ENCODE results near the gene GDI2. TPM values are rescaled to one million over a fixed set of nuclear protein-coding genes. Genes with fewer than 3 reads are reported as not detected.
"Not testable (repeated sequence)": the region's sequence is repeated elsewhere in the genome, so short reads cannot be mapped to it uniquely, and the experiment has no call there.

Gene GDI2
- total RNA-seq, 1 experiment from 2014 or later, result 325 TPM

DNA sequence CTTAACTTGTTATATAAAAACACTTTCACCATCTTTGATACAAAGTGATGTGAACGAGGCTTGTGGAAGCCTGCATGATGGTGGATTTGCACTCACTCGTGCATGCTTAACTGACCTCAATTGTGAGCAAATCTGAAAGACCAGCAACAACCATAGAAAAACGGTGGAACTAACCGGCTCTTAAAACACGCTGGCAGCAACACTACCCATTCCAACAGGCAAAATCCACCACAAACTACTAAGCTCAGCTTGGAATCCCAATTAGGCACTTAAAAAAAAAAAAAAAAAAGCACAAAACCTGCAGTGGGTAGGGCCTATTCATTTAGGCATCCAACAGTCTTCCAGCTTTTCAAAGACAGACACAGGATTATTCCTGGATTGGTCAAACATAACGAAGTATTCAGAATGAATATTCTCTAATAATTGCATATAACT, 1.8 kb downstream of the GDI2 start:
- no peak for TF ChIP-seq EZH2 (IDR thresholded peaks at IDR 0.05; ENCODE audit: borderline replicate concordance, low read depth, low read length, poor library complexity, severe bottlenecking)
- TF ChIP-seq, protein P1, sequence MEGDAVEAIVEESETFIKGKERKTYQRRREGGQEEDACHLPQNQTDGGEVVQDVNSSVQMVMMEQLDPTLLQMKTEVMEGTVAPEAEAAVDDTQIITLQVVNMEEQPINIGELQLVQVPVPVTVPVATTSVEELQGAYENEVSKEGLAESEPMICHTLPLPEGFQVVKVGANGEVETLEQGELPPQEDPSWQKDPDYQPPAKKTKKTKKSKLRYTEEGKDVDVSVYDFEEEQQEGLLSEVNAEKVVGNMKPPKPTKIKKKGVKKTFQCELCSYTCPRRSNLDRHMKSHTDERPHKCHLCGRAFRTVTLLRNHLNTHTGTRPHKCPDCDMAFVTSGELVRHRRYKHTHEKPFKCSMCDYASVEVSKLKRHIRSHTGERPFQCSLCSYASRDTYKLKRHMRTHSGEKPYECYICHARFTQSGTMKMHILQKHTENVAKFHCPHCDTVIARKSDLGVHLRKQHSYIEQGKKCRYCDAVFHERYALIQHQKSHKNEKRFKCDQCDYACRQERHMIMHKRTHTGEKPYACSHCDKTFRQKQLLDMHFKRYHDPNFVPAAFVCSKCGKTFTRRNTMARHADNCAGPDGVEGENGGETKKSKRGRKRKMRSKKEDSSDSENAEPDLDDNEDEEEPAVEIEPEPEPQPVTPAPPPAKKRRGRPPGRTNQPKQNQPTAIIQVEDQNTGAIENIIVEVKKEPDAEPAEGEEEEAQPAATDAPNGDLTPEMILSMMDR (conservative IDR thresholded peaks at IDR 0.05; ENCODE audit: low read depth, low read length), result no peak
- DNase-seq (ENCODE audit: low spot score), result peak; percentile 60
- intact Hi-C loops (cut with micrococcal nuclease; ENCODE audit: unreplicated experiment), result no loop called here
- CTCF ChIA-PET, result no interaction called here
- peaks cover 8% of the 10 kb centered on the region for H3K36me3 ChIP-seq (ENCODE audit: insufficient read depth, low read length, poor library complexity, severe bottlenecking)
- POLR2A ChIA-PET (ENCODE audit: low non-redundant PET), result interaction anchor here (0.6 kb wide), 1 partner anchor 12 kb away, joined by 9 read pairs; no protein-coding TSS in a partner anchor
- BruUV-seq (replicated peaks), result no TSS peak
- H3K4me1 ChIP-seq (ENCODE audit: insufficient read depth, low read length, poor library complexity, severe bottlenecking), result peaks cover 27% of the 10 kb centered on the region
- H3K9me3 ChIP-seq (ENCODE audit: low read depth, low read length, poor library complexity, severe bottlenecking), result no peaks in the 10 kb centered on the region
- no peaks in the 10 kb centered on the region for H3K27me3 ChIP-seq (replicated peaks; ENCODE audit: insufficient read depth, low read depth, low read length, poor library complexity)
- peak overlapping the region; percentile 97 for H3K4me3 ChIP-seq (ENCODE audit: low read depth, low read length, poor library complexity, severe bottlenecking)
- H3K27ac ChIP-seq (ENCODE audit: low read depth, low read length, poor library complexity, severe bottlenecking), result no peak overlapping the region

- peaks cover 17% of the 10 kb centered on the region for H3K36me3 ChIP-seq (ENCODE audit: insufficient read depth, low read length, poor library complexity, severe bottlenecking)
- no peaks in the 10 kb centered on the region for H3K9me3 ChIP-seq (ENCODE audit: low read depth, low read length, poor library complexity, severe bottlenecking)
- peak overlapping the region; percentile 97 for H3K4me3 ChIP-seq (ENCODE audit: low read depth, low read length, poor library complexity, severe bottlenecking)
- ChIA-PET POLR2A (ENCODE audit: low non-redundant PET) (interaction anchor here (0.5 to 0.6 kb wide), 2 partner anchors 354 to 418 kb away, joined by 3 read pairs; no protein-coding TSS in a partner anchor), CTCF (no interaction called here)
- TF ChIP-seq, protein P1 (conservative IDR thresholded peaks at IDR 0.05; ENCODE audit: low read depth, low read length), result no peak
- no peak for TF ChIP-seq EZH2 (IDR thresholded peaks at IDR 0.05; ENCODE audit: borderline replicate concordance, low read depth, low read length, poor library complexity, severe bottlenecking)
- H3K27ac ChIP-seq (ENCODE audit: low read depth, low read length, poor library complexity, severe bottlenecking), result peak overlapping the region; percentile 13
- H3K4me1 ChIP-seq (ENCODE audit: insufficient read depth, low read length, poor library complexity, severe bottlenecking), result peaks cover 27% of the 10 kb centered on the region
- BruUV-seq (replicated peaks), result no TSS peak
- H3K27me3 ChIP-seq (replicated peaks; ENCODE audit: insufficient read depth, low read depth, low read length, poor library complexity), result no peaks in the 10 kb centered on the region
- no peak for DNase-seq (ENCODE audit: low spot score)
- intact Hi-C loops (cut with micrococcal nuclease; ENCODE audit: unreplicated experiment), result no loop called here
Observed at GRCh38 chr10:5810225-5810624, 3.0 kb downstream of the GDI2 start.

- POLR2A ChIA-PET (ENCODE audit: low non-redundant PET), result no interaction called here
- TF ChIP-seq, protein P1 (conservative IDR thresholded peaks at IDR 0.05; ENCODE audit: low read depth, low read length), result no peak
- no peak for TF ChIP-seq EZH2 (IDR thresholded peaks at IDR 0.05; ENCODE audit: borderline replicate concordance, low read depth, low read length, poor library complexity, severe bottlenecking)
- Histone ChIP-seq H3K36me3 (ENCODE audit: insufficient read depth, low read length, poor library complexity, severe bottlenecking) (peaks cover 20% of the 10 kb centered on the region), H3K4me3 (ENCODE audit: low read depth, low read length, poor library complexity, severe bottlenecking) (no peak overlapping the region), H3K27me3 (replicated peaks; ENCODE audit: insufficient read depth, low read depth, low read length, poor library complexity) (no peaks in the 10 kb centered on the region), H3K4me1 (ENCODE audit: insufficient read depth, low read length, poor library complexity, severe bottlenecking) (peaks cover 25% of the 10 kb centered on the region), H3K27ac (ENCODE audit: low read depth, low read length, poor library complexity, severe bottlenecking) (peak overlapping the region; percentile 13), H3K9me3 (ENCODE audit: low read depth, low read length, poor library complexity, severe bottlenecking) (no peaks in the 10 kb centered on the region)
- intact Hi-C loops (cut with micrococcal nuclease; ENCODE audit: unreplicated experiment), result no loop called here
- no TSS peak for BruUV-seq (replicated peaks)
- no peak for DNase-seq (ENCODE audit: low spot score)
- CTCF ChIA-PET, result no interaction called here
Observed at GRCh38 chr10:5809527-5810154, 3.6 kb downstream of the GDI2 start.

GRCh38 chr10:5808783-5809392, 4.3 kb downstream of the GDI2 start:
- POLR2A ChIA-PET (ENCODE audit: low non-redundant PET), result not testable (repeated sequence)

More at GRCh38 chr10:5808783-5809392, 4.3 kb downstream of the GDI2 start:
- peaks cover 18% of the 10 kb centered on the region for H3K4me1 ChIP-seq (ENCODE audit: insufficient read depth, low read length, poor library complexity, severe bottlenecking)
- peaks cover 20% of the 10 kb centered on the region for H3K36me3 ChIP-seq (ENCODE audit: insufficient read depth, low read length, poor library complexity, severe bottlenecking)
- H3K27ac ChIP-seq (ENCODE audit: low read depth, low read length, poor library complexity, severe bottlenecking); intact Hi-C loops (cut with micrococcal nuclease; ENCODE audit: unreplicated experiment); DNase-seq (ENCODE audit: low spot score); BruUV-seq (replicated peaks); H3K9me3 ChIP-seq (ENCODE audit: low read depth, low read length, poor library complexity, severe bottlenecking); H3K27me3 ChIP-seq (replicated peaks; ENCODE audit: insufficient read depth, low read depth, low read length, poor library complexity); H3K4me3 ChIP-seq (ENCODE audit: low read depth, low read length, poor library complexity, severe bottlenecking): not testable (repeated sequence)
- CTCF ChIA-PET, result interaction anchor here (0.7 kb wide), 1 partner anchor 47 kb away, joined by 4 read pairs; no protein-coding TSS in a partner anchor

Measured in A673 (cell line).